DND-41 (cell line): ENCODE results near the gene MED14.

Experiments
- EZH2 ChIP-seq: IDR thresholded peaks from 3 replicates; pipeline ENCODE4 v1.6.1; 2012; ENCODE audit warnings: borderline replicate concordance, low read depth, mild to moderate bottlenecking, moderate library complexity, low read length, inconsistent platforms; ENCODE audit not compliant: severe bottlenecking
- TF ChIP-seq, protein P1 (sequence below): IDR thresholded peaks from 2 replicates; pipeline ENCODE4 v1.5.1; 2012; ENCODE audit warnings: borderline replicate concordance, low read length, moderate library complexity, mild to moderate bottlenecking; ENCODE audit not compliant: poor library complexity, severe bottlenecking; ENCODE audit errors: extremely low read depth

DNA sequence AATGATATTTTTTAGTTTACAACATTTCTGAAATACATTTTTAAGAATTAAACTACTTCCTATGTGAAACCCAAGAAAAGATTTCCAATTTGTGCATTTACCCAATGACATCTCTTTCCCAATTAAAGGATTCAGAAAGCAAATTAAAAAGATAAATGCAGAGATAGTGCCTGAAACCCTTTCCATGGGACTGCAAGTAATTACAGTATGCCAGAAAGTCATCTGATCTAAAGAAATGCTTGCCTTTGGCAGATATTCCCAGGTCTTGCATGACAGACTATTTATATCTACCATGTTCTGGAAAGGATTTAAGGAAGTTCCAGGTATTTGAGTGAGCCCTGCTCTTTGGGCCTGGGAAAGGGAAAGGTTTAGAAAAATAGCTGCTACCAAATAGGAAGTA, 46.4 kb downstream of the MED14 start:
- TF ChIP-seq, protein P1, sequence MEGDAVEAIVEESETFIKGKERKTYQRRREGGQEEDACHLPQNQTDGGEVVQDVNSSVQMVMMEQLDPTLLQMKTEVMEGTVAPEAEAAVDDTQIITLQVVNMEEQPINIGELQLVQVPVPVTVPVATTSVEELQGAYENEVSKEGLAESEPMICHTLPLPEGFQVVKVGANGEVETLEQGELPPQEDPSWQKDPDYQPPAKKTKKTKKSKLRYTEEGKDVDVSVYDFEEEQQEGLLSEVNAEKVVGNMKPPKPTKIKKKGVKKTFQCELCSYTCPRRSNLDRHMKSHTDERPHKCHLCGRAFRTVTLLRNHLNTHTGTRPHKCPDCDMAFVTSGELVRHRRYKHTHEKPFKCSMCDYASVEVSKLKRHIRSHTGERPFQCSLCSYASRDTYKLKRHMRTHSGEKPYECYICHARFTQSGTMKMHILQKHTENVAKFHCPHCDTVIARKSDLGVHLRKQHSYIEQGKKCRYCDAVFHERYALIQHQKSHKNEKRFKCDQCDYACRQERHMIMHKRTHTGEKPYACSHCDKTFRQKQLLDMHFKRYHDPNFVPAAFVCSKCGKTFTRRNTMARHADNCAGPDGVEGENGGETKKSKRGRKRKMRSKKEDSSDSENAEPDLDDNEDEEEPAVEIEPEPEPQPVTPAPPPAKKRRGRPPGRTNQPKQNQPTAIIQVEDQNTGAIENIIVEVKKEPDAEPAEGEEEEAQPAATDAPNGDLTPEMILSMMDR: no peak
- no peak for TF ChIP-seq EZH2
